ENCODE data around the gene SCAI. TPM values are rescaled to one million over a fixed set of nuclear protein-coding genes. Genes with fewer than 3 reads are reported as not detected.
A peak's percentile ranks its signal among the peaks of the same experiment; 100 is the strongest.

Gene SCAI
- total and polyA plus RNA-seq, 9 of the 15 experiments (the other 6 are each of a cell fraction or from before 2014, with no cell fraction given) = 0.70 to 12.4 (median 4.2) TPM

DNA sequence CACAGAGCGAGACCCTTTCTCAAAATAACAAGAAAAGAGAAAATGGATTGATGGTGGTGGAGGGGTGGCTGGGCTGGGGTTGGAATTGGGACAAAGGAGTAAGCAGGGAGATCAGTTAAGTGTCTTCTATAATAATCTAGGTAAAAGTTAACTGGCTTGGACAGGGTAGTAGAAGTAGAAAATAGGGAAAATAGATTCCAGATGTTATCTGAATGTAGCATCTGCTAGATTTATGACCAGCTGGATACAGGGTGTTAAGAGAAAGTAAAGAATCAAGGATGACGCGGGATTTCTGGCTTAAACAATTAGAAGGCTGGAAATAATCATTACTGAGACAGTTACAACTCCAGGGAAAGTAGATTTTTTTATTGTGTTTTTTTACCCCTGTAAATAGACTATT lies 33.3 kb upstream of the SCAI start:
- CTCF ChIA-PET (ENCODE audit: low intra/inter-chr PET ratio) = no interaction called here
- H3K36me3 ChIP-seq (ENCODE audit: control insufficient read depth, insufficient read depth, low read length) = peaks cover 16% of the 10 kb centered on the region; the same call in 2 of the 3 replicates
- POLR2A ChIA-PET = interaction anchor here (0.6 to 1.5 kb wide), 4 partner anchors 8 to 20 kb away, joined by 3 to 6 read pairs (median 4); no protein-coding TSS in a partner anchor
- no peak overlapping the region for H3K4me3 ChIP-seq
- BruUV-seq (replicated peaks) = no TSS peak
- H3K79me2 ChIP-seq (ENCODE audit: control insufficient read depth, insufficient read depth, low read length) = peaks cover 82% of the 10 kb centered on the region
- in situ Hi-C loops (cut with MboI) = no loop called here
- H3K27me3 ChIP-seq (ENCODE audit: control insufficient read depth in 2 of 2, insufficient read depth in 2 of 2, low read length in 2 of 2) = no peaks in the 10 kb centered on the region
- DNase-seq (ENCODE audit: extremely low read depth in 1 of 4, low spot score in 3 of 4) = peak; percentile 23 to 37 (median 30)
- intact Hi-C loops (cut with micrococcal nuclease) = no loop called here
- H3K9ac ChIP-seq (ENCODE audit: insufficient read depth in 1 of 2, low read depth in 2 of 2, low read length in 2 of 2) = 0 out of 4 replicates have a peak overlapping the region, but pooled peaks of 1 of the 2 experiments have one; percentile 36
- H4K20me1 ChIP-seq (replicated peaks; ENCODE audit: control insufficient read depth, insufficient read depth, low read length) = no peaks in the 10 kb centered on the region
- FAIRE-seq = no peak
- peaks cover 9 to 13% of the 10 kb centered on the region in 2 experiments; a peak in 4 of 5 replicates for H3K4me1 ChIP-seq (replicated peaks in 1 of 2; ENCODE audit: control insufficient read depth in 2 of 2, insufficient read depth in 2 of 2, low read length in 2 of 2)
- peak overlapping the region; percentile 43; the same call in 1 of the 3 replicates for H3K27ac ChIP-seq (ENCODE audit: extremely low read depth, low read depth, low read length)
- no peaks in the 10 kb centered on the region for H3K9me3 ChIP-seq (replicated peaks; ENCODE audit: control insufficient read depth, insufficient read depth, low read depth, low read length)
- WGBS (ENCODE audit: insufficient coverage, low coverage, missing lambda C conversion rate) = 58% methylated on average over 3 of the region's 3 CpGs
- H2AFZ ChIP-seq (ENCODE audit: low read depth, low read length) = no peak overlapping the region
- ATAC-seq = peak; percentile 42
- H3K4me2 ChIP-seq (ENCODE audit: insufficient read depth, low read length) = no peak overlapping the region
- H3K9me1 ChIP-seq (ENCODE audit: control insufficient read depth, insufficient read depth, low read length) = no peaks in the 10 kb centered on the region
- TF ChIP-seq KDM1A (IDR thresholded peaks at IDR 0.05) (no peak), GTF2A2 (tag; IDR thresholded peaks at IDR 0.05) (no peak), NEUROD1 (IDR thresholded peaks at IDR 0.05; ENCODE audit: borderline replicate concordance, low read depth, low read length, partially characterized antibody) (no peak), ZEB2 (IDR thresholded peaks at IDR 0.05) (no peak), PHB2 (IDR thresholded peaks at IDR 0.05; ENCODE audit: low read depth) (no peak), MAFF (IDR thresholded peaks at IDR 0.05; ENCODE audit: low read length) (no peak), NFIX (CRISPR knock-in tag; IDR thresholded peaks at IDR 0.05; ENCODE audit: low read depth) (no peak), ETV6 (IDR thresholded peaks at IDR 0.05; ENCODE audit: borderline replicate concordance in 1 of 2, low read depth in 2 of 2, low read length in 1 of 2) (no peak), ETV6 (CRISPR knock-in tag; IDR thresholded peaks at IDR 0.05; ENCODE audit: borderline replicate concordance) (no peak), ZNF174 (CRISPR knock-in tag; IDR thresholded peaks at IDR 0.05) (no peak), OTX1 (CRISPR knock-in tag; IDR thresholded peaks at IDR 0.05) (no peak), ZNF316 (IDR thresholded peaks at IDR 0.05) (peak; percentile 33; the same call in 1 of the 2 replicates), BRD4 (IDR thresholded peaks at IDR 0.05) (no peak), ZFP1 (CRISPR knock-in tag; IDR thresholded peaks at IDR 0.05) (no peak), RAD51 (IDR thresholded peaks at IDR 0.05; ENCODE audit: borderline replicate concordance, low read depth) (no peak), TAF9B (IDR thresholded peaks at IDR 0.05; ENCODE audit: partially characterized antibody) (no peak), NCOR1 (IDR thresholded peaks at IDR 0.05) (peak; percentile 16; the same call in 1 of the 2 replicates), NCOA4 (IDR thresholded peaks at IDR 0.05; ENCODE audit: partially characterized antibody) (no peak), TARDBP (IDR thresholded peaks at IDR 0.05) (no peak), SMARCC2 (IDR thresholded peaks at IDR 0.05; ENCODE audit: low read depth) (peak; percentile 30; the same call in 1 of the 2 replicates), COPS2 (conservative IDR thresholded peaks at IDR 0.05) (no peak), DPF2 (IDR thresholded peaks at IDR 0.05) (no peak; the same call in 1 of the 2 replicates), RB1 (IDR thresholded peaks at IDR 0.05; ENCODE audit: low read depth) (no peak), NFE2 (IDR thresholded peaks at IDR 0.05; ENCODE audit: low read depth) (peak; percentile 74), ZNF224 (CRISPR knock-in tag; IDR thresholded peaks at IDR 0.05) (no peak)
- TF ChIP-seq, protein P1, sequence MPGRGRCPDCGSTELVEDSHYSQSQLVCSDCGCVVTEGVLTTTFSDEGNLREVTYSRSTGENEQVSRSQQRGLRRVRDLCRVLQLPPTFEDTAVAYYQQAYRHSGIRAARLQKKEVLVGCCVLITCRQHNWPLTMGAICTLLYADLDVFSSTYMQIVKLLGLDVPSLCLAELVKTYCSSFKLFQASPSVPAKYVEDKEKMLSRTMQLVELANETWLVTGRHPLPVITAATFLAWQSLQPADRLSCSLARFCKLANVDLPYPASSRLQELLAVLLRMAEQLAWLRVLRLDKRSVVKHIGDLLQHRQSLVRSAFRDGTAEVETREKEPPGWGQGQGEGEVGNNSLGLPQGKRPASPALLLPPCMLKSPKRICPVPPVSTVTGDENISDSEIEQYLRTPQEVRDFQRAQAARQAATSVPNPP (IDR thresholded peaks at IDR 0.05; ENCODE audit: borderline replicate concordance, insufficient read depth, insufficient read length) = no peak
- TF ChIP-seq, protein P2, sequence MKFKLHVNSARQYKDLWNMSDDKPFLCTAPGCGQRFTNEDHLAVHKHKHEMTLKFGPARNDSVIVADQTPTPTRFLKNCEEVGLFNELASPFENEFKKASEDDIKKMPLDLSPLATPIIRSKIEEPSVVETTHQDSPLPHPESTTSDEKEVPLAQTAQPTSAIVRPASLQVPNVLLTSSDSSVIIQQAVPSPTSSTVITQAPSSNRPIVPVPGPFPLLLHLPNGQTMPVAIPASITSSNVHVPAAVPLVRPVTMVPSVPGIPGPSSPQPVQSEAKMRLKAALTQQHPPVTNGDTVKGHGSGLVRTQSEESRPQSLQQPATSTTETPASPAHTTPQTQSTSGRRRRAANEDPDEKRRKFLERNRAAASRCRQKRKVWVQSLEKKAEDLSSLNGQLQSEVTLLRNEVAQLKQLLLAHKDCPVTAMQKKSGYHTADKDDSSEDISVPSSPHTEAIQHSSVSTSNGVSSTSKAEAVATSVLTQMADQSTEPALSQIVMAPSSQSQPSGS (CRISPR knock-in tag; IDR thresholded peaks at IDR 0.05) = no peak

Data from K562 (cell line).